ENCODE data around the gene MTFR2.

- TF ChIP-seq FOSL1 (CRISPR knock-in tag; IDR thresholded peaks at IDR 0.05; ENCODE audit: borderline replicate concordance): no peak
- no peak for TF ChIP-seq RBAK (CRISPR knock-in tag; IDR thresholded peaks at IDR 0.05)
- TF ChIP-seq PRDM10 (CRISPR knock-in tag; IDR thresholded peaks at IDR 0.05; ENCODE audit: low read depth): no peak
- no peak for TF ChIP-seq ZNF572 (CRISPR knock-in tag; IDR thresholded peaks at IDR 0.05)
- no peak for TF ChIP-seq ZNF282 (IDR thresholded peaks at IDR 0.05; ENCODE audit: partially characterized antibody)
- no peak for TF ChIP-seq CC2D1A (CRISPR knock-in tag; IDR thresholded peaks at IDR 0.05)
- TF ChIP-seq NFIC (IDR thresholded peaks at IDR 0.05; ENCODE audit: low read length): no peak
- TF ChIP-seq, protein P1, sequence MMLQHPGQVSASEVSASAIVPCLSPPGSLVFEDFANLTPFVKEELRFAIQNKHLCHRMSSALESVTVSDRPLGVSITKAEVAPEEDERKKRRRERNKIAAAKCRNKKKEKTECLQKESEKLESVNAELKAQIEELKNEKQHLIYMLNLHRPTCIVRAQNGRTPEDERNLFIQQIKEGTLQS (CRISPR knock-in tag; IDR thresholded peaks at IDR 0.05): no peak
- TF ChIP-seq CREB1 (IDR thresholded peaks at IDR 0.05): no peak
- no peak for TF ChIP-seq CREB1 (CRISPR knock-in tag; IDR thresholded peaks at IDR 0.05)
- TF ChIP-seq ZNF850 (CRISPR knock-in tag; conservative IDR thresholded peaks at IDR 0.05): no peak
- no peak for TF ChIP-seq ZNF12 (CRISPR knock-in tag; IDR thresholded peaks at IDR 0.05)
- no peak for TF ChIP-seq HDAC2 (CRISPR knock-in tag; IDR thresholded peaks at IDR 0.05)
Observed at GRCh38 chr6:136192902-136193301, 57.2 kb downstream of the MTFR2 start.

Measured in HepG2 (cell line).